Embryonic facial prominence (tissue), 1 donor: ENCODE measurements around the gene FAM161B.
"Not testable (repeated sequence)": the region's sequence is repeated elsewhere in the genome, so short reads cannot be mapped to it uniquely, and the experiment has no call there.

ENCODE experiments used
- DNase-seq: peaks from one replicate; pipeline ENCODE4 v3.0.0-alpha.2; 2016; ENCODE audit errors: extremely low spot score

Gene FAM161B, protein sequence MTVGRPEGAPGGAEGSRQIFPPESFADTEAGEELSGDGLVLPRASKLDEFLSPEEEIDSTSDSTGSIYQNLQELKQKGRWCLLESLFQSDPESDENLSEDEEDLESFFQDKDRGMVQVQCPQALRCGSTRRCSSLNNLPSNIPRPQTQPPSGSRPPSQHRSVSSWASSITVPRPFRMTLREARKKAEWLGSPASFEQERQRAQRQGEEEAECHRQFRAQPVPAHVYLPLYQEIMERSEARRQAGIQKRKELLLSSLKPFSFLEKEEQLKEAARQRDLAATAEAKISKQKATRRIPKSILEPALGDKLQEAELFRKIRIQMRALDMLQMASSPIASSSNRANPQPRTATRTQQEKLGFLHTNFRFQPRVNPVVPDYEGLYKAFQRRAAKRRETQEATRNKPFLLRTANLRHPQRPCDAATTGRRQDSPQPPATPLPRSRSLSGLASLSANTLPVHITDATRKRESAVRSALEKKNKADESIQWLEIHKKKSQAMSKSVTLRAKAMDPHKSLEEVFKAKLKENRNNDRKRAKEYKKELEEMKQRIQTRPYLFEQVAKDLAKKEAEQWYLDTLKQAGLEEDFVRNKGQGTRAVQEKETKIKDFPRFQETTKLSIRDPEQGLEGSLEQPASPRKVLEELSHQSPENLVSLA

DNA sequence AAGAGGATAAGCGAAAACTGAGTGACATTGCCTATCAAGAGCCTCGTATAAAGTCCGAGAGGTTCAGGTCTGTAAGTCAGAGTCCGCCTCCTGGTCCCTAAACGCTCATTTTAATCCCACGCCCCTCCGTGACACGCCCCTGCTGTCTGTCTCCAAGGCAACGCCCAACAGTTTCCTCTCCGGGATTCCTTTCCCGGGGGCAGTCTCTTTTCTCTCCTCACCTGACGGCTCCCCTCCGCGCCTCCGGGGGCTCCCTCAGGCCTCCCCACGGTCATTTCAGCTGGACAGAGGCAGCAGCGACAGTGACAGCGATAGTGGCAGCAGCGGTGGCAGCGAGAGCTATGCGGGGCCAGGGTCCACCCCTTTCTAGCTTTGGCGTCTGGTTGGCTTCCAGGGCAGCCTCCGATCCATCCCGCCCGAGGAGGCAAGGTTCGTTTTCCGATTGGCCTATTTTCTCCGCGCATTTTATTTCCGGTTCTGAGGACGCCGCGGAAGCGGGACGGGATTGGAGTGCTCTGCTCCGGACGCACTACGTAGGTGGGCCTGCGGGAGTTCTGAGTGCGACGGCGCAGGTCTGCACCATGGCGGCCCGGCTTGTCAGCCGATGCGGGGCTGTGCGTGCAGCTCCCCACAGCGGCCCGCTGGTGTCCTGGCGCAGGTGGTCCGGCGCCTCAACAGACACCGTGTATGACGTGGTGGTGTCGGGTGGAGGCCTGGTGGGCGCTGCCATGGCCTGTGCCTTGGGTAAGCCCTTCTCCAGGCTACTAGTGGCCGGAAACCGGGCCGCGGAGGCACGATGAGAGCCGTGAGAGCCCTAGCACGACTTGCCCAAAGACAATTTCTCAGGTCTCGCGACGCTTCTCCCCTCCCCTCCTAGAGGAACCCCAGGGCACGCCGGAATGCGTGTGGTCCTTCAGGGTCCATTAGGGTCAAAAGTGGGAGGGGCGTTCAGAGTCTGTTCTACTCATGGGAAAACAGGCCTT, at the start of gene FAM161B, which contains the start of gene COQ6:
FAM161B (minus strand) TSS at position 343 of the 983 bp plus-strand sequence; CDS start at position 275, 68 bp downstream.
COQ6 (plus strand) TSS at position 551 of the 983 bp plus-strand sequence; CDS start at position 582, 31 bp downstream.
- DNase-seq, result peak; percentile 93

DNA sequence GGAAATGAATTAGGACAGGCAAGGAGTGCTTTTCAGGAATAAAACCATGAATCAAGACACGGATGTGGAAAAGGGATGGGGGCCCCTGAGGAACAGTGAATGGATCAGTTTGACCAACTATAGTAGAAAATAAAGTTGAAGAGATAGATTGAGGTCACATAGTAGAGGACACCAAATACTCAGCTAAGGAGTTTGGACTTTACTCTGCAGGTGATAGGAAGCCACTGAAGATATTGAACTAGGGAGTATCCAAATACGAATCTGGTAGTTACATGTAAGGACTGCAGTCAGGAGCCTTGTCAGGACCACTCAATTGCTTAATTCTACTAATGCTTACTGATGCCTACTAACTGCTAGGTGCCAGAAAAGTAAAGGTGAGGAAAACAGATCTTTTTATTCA, 48.8 kb upstream of the FAM161B start:
- DNase-seq, result no peak

DNA sequence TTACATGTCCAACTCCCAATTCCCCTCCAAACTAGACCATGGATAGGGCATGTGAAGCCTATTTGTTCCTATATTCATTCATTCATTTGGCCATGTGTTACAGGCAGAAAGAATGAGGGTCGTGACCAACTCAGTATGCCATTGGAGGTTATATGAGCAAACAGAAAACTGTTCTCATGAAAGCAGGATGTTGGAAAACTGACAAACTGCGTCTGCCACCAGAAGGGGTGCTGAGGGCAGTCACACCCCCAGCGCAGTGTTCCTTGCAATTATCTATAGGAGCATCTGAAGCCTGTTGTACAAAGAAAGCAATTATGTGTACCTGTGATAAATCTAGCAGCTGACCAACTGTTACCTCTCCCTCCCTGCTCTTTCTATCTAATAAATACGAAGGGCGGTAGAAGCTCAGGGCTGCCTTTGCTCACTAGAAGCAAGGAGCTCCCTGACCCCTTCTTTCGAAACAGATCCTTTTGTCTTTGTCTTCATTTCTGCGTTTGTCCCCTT, 48.1 kb upstream of the FAM161B start:
- no peak for DNase-seq

DNA sequence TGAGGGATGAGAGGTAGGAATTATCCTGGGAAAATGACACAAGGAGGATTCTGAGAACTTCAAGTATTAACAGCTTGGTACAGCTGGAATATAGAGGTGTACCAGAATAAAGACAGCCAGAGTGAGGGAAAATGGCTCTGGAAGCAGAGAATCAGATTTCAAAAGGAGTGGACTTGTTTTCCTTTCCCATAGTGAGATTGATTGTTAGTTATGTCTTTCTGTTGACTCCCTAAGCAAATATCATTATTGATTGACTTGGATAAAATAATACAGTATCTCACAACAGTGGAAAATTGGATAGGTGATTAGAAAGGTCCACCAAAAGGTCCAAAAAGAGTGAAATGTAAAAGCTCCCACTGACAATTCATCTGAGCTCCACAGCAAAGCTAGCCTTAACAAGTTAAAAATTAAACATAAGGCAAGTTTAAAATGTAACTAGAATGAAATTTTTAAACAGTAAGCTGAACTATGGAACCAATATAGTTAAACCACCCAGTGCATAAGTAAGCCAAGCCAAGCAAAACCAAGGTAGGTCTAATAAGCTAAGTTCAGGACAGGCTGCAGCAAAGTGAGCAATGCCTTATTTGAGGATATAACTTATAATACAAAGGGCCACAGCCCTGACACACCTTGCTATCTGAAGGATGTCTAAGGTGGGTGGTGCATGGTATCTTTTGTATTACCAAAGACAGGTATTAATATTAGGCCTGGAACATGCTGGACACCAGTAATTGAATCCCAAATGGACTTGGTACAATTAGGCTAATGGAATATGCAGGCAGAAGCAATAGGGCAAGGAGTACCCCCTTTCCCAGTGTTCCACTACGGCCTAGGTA, 47.4 kb upstream of the FAM161B start:
- no peak for DNase-seq

DNA sequence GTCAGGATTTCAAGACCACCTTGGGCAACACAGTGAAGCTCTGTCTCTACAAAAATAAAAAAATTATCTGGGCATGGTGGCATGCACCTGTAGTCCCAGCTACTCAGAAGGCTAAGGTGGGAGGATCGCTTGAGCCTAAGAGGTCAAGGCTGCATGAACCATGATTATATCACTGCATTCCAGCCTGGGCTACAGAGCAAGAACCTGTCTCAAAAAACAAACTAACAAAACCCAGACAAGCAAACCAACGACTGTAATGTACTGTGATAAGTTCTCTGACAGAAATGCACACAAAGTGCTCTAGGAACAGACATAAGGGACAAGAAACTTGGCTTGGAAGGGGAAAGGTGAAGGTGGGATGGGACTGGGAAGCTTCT, 46.8 kb upstream of the FAM161B start:
- DNase-seq, result no peak

DNA sequence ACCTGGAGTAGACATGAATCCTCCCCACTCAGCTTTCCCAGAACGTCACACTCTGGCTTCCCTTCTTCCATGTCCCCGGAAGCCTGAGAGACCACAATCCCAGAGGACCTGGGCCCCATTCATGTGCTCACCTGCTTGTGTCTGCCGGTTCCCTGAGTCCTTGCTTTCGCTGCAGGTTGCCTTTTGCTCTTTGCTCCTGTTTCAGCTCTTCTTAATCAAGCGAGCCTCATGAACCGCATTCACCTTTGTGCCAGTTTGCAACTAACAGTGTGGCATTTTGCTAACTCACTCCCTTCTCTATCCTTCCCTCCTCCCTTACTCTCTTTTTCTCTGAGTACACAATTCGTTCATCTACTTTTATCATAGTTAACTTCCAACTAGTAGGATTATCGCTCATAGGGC, 46.1 kb upstream of the FAM161B start:
- no peak for DNase-seq

DNA sequence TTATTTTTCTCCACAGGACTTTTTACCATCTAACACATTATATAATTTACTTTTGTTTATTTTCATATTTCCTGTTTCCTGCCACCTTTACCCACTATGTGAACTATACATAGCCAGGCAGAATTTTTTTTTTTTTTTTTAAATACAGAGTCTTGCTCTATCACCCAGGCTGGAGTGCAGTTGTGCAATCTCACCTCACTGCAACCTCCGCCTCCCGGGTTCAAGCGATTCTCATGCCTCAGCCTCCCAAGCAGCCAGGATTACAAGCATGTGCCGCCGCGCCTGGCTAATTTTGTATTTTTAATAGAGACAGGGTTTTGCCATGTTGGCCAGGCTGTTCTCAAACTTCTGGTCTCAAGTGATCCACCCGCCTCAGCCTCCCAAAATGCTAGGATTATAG, 45.0 kb upstream of the FAM161B start:
- DNase-seq, result not testable (repeated sequence)

DNA sequence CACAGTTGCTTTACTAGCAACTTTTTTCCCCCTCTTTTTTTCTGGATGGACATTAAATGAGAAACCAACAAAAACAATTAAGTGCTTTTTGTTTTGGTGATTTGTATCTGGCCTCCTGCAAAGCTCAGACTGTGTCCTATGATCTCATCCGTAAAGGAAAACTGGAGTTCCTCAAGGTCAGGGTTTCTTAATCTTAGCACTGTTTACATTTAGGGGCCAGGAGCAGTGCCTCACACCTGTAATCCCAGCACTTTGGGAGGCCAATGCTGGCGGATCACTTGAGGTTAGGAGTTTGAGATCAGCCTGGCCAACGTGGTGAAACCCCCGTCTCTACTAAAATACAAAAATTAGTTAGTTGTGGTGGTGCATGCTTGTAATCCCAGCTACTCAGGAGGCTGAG, 41.2 kb upstream of the FAM161B start:
- no peak for DNase-seq

DNA sequence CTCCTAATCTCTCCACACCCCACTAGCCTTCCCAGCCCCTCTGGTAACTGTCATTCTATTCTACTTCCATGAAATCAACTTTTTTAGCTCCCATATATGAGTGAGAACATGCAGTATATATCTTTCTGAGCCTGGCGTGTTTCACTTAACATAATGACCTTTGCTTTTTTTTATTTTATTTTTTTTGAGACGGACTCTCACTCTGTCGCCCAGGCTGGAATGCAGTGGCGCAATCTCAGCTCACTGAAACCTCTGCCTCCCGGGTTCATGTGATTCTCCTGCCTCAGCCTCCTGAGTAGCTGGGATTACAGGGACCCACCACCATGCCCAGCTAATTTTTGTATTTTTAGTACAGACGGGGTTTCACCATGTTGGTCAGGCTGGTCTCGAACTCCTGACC, 38.8 kb upstream of the FAM161B start:
- DNase-seq, result not testable (repeated sequence)

DNA sequence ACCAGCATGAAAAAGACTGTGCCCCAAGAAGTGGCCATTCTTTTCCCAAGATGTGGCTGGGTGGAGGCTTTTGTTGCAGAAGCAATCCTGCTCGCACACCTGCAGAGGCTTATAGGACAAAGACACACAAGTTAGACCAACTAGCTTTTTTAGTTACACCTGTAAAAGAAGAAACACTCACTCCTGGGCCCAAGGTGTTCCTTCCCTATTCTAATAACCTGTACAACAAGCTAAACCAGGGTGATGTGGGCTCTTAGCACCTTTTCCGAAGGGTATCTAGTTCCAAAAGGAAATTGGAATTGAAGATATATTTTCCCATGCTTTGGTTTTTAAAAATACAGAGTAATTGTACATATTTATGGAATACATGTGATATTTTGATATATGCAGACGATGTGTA, 38.2 kb upstream of the FAM161B start:
- no peak for DNase-seq

DNA sequence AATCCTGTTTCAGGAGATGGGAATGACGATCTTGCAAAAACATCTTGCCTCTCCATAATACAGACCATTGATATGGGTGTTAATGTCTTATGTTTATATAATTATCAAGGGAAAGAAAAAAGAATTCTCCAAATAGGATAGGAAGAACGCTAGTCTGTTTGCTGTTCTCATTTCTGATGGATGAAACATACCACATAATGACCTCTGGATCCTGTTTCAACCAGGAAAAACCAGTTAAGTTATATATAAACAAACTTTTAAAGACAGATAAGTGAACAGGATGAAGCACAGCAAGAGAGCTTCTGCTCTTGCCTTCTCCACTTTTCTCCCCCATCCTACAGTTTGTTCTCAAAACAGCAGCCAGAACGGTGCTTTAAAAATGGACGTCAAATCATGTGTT, 28.0 kb upstream of the FAM161B start:
- DNase-seq, result no peak

DNA sequence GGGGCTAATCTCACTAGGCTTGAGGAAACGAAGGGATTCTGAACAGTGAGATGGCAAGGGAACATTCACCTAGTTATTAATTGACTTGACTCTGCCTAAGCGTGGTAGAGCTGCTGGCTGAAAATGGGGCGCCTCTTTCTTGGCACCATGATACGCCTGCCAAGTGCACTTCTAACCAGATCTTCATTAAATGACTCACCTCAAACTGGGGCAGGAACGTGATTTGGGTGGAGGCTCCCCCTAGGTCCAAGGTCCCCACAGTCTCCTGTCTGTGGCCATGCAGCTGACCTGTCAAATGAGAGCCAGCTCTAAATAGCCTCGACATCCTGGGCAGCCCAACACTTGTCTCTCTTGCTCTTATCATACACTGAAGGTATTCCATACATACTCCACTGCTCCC, 26.2 kb upstream of the FAM161B start:
- no peak for DNase-seq

DNA sequence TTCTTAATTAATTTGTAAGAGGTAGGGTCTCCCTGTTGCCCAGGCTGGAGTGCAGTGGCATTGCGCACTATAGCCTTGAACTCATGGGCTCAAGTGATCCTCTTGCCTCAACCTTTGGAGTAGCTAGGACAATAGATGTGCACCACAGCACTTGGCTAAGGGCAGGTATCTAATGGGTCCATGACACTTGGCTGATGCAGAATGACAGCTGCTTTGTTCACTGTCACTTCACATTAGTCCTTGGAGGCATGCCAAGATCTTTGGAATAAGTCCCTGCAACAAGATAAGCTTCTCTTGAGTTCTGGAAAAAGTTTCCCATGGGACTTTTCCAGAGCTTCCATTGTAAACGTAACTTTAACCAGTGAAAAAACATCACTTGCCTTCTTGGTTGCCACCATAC, 23.6 kb upstream of the FAM161B start:
- DNase-seq, result no peak

DNA sequence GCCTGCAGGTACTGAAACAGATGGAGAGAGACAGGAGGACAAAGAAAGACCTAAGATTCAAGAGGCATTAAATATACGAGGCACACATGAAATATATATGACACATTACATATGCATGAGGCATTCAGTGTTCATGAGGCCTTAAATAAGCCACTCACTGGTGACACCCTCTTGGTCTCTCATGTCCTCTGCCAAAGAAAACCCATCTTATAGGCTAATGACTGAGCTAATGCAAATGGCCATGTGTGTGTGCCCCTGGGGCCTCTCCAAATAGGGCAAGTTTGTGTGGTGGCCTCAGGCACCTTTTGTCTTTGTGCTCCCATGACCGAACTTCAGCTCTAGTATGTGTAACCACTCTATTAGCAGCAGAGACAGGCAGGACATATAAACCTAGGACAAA, 19.0 kb upstream of the FAM161B start:
- DNase-seq, result no peak

DNA sequence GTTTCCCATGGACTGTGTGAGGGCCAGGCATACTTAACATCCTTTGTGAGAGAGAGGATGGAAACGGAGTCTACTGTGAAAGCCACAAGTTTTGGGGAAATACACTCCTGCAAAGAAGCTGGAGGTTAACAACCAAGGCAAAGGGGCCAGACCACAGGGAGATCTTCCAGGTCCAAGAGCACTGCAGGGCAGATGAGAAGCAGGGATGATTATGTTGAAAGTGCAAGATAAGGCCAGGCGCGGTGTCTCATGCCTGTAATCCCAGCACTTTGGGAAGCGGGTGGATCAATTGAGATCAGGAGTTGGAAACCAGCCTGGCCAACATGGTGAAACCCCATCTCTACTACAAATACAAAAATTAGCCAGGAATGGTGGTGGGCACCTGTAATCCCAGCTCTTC, 15.3 kb upstream of the FAM161B start:
- no peak for DNase-seq

DNA sequence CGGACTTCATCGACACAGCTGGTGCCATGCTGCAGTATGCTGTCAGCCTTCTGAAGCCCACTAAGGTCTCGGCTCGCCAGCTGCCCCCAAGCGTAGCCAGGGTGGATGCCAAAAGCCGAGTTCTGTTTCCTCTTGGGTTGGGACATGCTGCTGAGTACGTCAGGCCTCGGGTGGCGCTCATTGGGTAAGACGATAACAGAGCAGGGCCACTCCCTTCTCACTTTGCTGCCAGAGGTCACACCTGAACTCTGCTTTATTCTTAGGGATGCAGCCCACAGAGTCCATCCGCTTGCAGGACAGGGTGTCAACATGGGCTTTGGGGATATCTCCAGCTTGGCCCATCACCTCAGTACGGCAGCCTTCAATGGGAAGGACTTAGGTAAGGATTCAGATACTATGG, 11.3 kb upstream of the FAM161B start:
- no peak for DNase-seq

DNA sequence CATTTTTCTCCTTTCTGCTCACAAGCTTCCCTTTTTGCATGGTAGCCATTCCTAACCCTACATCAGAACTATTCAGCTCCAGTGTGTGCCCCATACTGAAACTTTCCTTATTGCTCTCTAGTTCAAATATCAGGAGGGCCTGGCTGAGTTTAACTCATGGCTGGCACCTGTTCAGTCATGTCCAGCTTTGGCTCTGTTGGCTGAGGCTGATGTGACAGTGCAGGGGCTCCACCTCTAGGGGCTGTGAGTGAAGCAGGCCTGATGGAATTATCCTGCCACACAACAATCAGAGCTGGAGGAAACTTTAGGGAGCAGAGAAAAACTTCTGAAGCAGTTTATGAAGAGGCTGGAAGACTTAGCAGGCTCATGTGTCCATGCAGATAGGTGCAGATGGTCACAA, 8.7 kb upstream of the FAM161B start:
- no peak for DNase-seq

DNA sequence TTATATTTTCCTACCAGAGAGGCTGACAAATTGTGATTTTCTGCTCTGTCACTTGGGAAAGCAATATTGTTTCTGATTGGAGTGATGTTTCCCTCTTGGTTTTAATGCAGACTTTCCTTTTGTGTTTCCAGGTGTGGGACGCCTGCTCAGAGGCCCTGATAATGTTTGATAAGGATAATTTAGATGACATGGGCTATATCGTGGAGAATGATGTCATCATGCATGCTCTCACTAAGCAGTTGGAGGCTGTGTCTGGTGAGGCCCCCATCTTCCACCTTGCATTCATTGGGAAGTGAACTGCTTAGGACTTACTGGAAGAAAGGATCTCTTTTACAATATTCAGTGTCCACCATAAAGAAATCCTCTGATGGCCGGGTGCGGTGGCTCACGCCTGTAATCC, 5.8 kb upstream of the FAM161B start:
- DNase-seq, result no peak

DNA sequence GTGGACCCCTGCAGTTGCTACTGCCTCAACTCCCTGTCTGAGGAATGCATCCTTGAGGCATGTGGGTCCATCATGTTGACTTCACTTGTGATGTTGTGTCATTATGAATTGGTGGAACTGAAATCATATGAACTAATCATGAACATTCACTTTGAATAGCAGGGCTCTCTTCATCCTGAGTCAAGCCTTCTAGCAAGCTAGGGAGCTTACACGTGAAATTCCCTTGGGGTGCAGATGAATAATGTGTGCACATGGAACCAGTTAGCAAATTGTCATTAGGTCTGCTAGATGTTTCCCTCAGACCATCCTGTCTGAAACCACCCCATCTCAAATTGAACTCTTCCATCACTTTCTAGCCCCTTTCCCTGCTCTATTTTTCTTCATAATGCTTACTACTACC, 3.8 kb upstream of the FAM161B start:
- no peak for DNase-seq

DNA sequence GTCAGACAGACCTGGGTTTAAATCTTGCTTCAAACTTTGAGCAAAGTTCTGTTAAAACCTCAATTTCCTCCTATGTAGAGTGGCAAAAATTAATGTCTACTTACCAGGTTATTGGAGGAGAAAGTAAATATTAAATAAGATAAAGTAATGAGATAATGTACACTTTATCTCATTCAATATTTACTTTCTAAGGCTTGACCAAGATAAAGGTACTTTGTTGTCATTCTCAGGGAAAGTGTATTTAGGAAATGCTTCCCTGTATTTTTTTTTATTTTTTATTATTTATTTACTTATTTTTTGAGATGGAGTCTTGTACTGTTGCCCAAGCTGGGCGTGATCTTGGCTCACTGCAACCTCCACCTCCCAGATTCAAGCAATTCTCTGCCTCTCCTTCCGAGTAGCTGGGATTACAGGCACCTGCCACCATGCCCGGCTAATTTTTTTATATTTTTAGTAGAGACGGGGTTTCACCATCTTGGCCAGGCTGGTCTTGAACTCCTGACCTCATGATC, 4.7 kb downstream of the FAM161B start:
- no peak for DNase-seq
